ENCODE results near the gene PDE4D.

GRCh38 chr5:59458321-59458720 lies 435.2 kb downstream of the PDE4D start:
- TF ChIP-seq ESRRG (CRISPR knock-in tag; IDR thresholded peaks at IDR 0.05) (no peak), ARNTL (CRISPR knock-in tag; IDR thresholded peaks at IDR 0.05; ENCODE audit: borderline replicate concordance, low read depth) (no peak), ISL1 (CRISPR knock-in tag; IDR thresholded peaks at IDR 0.05) (no peak)
- TF ChIP-seq, protein P1, sequence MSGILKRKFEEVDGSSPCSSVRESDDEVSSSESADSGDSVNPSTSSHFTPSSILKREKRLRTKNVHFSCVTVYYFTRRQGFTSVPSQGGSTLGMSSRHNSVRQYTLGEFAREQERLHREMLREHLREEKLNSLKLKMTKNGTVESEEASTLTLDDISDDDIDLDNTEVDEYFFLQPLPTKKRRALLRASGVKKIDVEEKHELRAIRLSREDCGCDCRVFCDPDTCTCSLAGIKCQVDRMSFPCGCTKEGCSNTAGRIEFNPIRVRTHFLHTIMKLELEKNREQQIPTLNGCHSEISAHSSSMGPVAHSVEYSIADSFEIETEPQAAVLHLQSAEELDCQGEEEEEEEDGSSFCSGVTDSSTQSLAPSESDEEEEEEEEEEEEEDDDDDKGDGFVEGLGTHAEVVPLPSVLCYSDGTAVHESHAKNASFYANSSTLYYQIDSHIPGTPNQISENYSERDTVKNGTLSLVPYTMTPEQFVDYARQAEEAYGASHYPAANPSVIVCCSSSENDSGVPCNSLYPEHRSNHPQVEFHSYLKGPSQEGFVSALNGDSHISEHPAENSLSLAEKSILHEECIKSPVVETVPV (CRISPR knock-in tag; IDR thresholded peaks at IDR 0.05) = no peak
- TF ChIP-seq, protein P2, sequence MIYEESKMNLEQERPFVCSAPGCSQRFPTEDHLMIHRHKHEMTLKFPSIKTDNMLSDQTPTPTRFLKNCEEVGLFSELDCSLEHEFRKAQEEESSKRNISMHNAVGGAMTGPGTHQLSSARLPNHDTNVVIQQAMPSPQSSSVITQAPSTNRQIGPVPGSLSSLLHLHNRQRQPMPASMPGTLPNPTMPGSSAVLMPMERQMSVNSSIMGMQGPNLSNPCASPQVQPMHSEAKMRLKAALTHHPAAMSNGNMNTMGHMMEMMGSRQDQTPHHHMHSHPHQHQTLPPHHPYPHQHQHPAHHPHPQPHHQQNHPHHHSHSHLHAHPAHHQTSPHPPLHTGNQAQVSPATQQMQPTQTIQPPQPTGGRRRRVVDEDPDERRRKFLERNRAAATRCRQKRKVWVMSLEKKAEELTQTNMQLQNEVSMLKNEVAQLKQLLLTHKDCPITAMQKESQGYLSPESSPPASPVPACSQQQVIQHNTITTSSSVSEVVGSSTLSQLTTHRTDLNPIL (CRISPR knock-in tag; IDR thresholded peaks at IDR 0.05; ENCODE audit: low read depth) = no peak

All from SK-N-SH treated with all-trans-retinoic acid at 6 μM for 48 hours (cell line).